GM19395 (cell line): Measurements from ENCODE around the gene LHB.

Source experiments
- ATAC-seq: cut with Tn5 transposase; IDR thresholded peaks from one replicate; pipeline ENCODE4 v1.9.1; 2021; ENCODE audit warnings: mild to moderate bottlenecking, moderate library complexity; ENCODE audit not compliant: unreplicated experiment

The LHB gene

DNA sequence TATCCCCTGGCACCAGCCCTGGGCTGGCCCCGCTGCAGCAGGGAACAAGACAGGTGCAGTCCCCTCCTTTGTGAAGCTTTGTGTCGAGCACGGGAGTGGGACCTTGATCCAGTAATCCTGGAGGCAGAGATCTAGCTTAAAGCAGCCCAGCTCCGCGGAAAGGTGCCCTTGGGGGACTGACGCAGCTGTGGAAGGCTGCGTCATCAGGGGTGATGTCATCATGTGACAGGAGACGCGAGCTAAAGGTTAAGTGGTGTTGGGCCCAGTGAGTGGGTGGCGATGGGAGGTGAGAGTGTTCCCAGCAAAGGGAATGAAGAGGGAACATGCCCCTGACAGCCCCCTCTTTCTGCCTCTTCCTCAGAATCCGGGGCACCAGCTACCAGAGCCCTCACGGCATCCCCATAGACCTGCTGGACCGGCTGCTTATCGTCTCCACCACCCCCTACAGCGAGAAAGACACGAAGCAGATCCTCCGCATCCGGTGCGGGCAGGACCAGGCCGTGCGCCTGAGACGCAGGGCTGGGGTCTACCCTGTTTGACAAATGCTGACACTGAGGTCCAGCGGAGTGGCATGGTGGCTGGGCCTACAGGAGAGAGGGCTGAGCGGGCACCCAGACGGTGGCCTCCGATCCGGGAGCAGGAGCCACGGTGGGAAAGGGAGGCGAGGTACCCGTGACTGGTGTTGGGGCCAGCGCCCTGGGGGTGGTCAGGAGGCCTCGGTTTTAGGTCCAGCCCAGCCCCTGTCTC, 2.6 kb downstream of the LHB start:
- no peak for ATAC-seq

- no peak for ATAC-seq
Observed at GRCh38 chr19:49011194-49011593, 5.7 kb downstream of the LHB start.

- no peak for ATAC-seq
Observed at GRCh38 chr19:49010453-49010852, 6.4 kb downstream of the LHB start.

- no peak for ATAC-seq
Observed at GRCh38 chr19:49009828-49010227, 7.1 kb downstream of the LHB start.

DNA sequence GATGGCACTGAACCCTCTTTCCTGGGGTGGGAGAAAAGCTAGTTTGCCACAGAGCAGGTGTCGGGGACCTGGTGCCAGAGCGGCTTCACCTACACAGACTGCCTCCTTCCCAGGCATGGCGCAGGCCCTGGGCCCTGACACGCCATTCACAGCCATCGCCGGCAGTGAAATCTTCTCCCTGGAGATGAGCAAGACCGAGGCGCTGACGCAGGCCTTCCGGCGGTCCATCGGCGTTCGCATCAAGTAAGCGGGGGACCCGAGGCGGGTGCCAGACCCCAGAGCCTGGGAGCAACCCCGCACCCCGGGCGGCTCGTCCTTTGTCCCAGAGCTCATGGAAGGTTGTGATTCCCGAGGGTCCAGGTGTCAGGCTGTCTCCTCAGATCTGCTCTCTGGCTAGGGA, 10.0 kb downstream of the LHB start:
- no peak for ATAC-seq

GRCh38 chr19:49004964-49005614, 11.8 kb downstream of the LHB start:
- ATAC-seq: no peak

DNA sequence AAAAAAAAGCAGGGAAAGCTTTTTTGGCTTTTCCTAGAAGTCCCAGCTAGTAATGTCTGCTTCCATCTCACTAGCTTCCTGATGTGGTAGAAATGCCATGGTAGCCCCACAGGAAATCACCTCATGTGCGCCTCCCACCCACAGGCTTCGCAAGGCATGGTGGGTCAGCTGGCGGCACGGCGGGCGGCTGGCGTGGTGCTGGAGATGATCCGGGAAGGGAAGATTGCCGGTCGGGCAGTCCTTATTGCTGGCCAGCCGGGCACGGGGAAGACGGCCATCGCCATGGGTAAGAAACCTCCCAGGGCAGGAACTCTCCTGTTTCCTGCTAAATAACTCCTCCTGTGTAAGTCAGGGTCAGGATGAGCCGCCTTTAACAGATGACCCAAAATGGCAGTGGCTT, 12.8 kb downstream of the LHB start:
- no peak for ATAC-seq

DNA sequence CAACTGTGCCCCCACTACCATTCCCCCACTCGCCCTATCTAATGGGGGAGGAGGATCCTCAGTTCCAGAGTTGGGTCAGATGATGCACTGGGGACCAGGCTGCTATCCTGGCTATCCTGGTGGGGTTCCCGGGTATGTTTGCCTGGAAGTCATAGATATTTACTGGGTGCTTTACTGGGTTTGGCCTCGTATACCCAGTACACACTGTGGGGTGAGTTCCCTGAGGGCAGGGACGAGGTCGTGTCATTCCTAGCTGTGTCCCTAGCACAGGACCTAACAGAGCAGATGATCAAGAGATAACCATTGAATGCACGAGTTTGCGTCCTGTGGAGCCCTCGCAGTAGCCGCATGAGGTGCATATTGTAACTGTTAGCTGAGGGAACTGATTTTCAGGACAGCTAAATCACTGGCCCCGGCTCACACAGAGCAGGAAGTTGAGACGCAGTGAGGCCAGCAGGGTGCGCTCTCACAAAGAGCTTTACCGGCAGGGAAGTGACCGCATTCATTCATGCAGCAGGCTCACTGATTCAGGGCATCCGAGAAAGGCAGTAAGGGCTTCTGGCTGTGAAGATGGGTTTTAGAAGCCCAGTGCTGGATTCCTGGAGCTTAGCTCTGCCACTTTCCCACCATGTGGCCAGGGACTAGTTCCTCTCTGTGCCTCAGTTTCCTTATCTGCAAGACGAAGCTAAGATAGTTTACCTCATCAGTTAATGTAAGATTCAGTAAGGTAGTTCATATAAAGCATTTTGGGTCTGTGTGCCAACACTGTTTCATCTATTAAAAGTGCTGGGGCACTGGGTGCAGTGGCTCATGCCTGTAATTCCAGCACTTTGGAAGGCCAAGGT, 17.2 kb downstream of the LHB start:
- ATAC-seq: no peak

- ATAC-seq: no peak
Observed at GRCh38 chr19:48997972-48998371, 18.9 kb downstream of the LHB start.

- ATAC-seq: no peak
Observed at GRCh38 chr19:48994035-48994386, 22.9 kb downstream of the LHB start.

DNA sequence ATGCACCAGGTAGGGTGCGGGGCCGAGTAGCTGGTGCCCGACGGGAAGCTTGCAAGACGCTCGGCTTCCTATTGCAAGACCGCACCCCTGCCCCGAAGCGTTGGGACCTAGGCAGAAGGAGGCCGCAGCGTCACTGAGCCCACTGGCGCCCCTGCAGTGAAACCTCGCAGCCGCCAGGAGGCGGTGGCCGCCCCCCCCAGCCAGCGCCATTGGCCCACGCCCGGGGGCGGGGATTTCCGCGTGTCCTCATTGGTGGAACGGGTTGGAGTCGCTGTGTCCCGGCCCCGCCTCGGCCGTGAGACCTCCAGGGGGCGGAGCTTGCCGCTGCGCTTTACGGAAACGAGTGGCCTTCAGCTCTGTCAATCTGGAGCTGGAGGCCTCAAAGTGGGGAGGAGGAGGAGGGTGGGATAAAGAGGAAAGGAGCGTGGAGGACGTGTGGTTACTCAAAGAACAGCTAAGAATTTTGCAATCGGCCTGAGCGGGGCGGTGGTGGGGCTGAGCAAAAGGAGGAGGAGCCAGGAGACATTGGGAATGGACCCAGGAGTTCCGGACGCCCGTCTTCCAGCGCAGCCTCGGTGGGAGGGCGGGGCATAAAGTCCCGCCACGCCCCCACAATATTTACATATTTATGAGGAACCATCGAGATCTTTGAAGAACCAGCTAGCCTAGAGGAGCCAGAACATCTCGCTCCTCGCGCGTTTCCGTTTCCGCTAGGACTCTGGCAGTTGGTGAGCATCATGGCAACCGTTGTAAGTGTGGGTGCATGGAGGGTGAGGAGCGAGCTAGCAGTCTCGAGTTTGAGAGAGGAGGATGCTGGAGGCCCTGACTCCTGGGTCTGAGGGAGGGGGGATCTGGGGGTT, 23.5 kb downstream of the LHB start, which contains the start of the genes GYS1 and RUVBL2:
TSS of gene GYS1 (minus strand) at position 135 of the 860 bp plus-strand sequence. CDS start 197 bp downstream, outside the sequence.
TSS of gene RUVBL2 (plus strand) at position 713 of the 860 bp plus-strand sequence. CDS start at position 738, 25 bp downstream.
- ATAC-seq: peak; percentile 87

DNA sequence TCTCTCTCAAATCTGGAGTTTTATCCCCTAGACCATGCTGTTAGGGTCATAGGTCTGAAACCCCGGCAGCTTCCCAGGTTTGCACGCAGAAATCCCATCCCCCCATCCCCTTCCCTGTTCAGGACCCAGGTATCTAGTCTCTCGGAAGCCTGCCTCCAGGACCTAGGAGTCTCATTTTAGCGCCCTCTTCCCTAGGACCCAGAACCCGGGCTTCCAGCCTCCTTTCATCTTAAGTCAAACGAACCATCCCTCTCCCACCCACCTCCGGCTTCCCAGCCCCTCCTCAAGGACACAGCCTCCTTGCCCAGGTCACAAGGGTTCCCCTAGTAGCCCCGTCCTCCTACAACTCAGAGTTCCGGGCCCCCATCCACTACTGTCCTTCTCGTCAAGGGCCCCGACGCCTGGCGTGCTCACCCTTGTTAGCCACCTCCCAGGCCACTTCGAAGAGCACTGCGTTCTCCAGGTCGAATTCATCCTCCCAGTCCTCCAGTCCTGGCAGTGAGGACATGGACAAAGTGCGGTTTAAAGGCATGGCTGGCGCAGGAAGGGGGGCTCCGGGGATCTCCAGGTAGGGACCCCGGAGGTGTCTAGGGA, 24.2 kb downstream of the LHB start:
- ATAC-seq: peak; percentile 13

DNA sequence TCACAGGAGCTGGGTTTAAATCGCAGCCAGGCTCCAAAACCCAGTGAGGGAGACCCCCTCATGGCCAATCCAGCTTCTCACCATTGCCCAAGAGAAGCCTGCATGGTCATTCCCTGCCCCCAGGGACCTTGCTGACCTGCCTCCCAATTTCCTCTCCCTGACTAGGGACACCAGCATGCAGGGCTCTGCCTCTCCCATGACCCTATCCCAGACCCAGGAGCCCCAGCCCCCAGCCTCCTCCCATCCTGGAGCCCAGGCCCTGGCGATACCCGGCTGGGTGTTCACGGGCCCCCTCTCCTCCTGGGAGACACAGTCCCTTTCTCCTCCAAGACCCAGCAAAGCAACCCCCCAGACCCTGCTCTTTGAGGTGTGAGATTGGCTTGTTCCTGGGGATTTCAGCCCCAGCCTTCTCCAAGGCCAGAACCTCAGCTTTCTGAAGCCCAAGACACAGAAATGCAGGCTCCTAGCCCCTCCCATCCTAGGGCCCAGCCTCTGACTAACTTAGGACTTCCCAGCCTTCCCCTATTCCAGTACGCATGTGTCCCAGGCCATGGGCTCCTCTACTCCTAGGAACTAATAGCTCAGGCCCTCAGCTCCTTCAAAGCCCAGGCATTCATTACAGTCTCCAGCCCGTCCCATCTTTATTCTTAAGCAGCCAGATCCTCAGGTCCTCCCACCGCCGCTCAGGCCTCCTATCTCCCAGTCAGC, 24.9 kb downstream of the LHB start:
- no peak for ATAC-seq

DNA sequence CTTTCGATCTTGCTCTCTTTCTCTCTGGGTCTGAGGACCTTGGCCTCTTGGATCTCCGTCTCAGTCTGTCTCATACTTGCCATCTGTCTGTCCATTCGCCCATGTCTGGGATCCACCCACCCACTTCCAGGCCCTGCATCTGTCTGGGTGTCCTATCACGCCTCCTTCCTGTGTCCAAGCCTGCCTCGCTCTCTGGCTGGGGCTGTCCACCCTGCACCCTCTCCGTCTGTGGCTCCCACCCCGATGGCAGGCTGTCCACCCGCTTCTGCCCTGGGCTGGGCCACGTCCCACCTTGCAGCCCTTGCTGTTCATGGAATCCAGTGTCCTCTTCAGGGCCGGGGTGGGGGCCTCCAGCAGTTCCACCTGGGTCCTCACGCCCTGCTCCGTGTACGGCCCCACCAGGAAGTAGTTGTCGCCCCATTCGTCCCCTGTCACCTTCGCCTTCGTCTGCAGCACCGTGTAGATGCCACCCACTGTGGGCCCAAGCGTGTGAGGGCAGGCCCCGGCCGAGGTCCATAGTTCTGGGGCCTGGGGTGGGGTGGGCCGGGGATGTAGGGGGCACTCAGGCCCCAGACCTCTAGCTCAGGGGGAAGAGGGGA, 25.8 kb downstream of the LHB start:
- ATAC-seq: no peak

DNA sequence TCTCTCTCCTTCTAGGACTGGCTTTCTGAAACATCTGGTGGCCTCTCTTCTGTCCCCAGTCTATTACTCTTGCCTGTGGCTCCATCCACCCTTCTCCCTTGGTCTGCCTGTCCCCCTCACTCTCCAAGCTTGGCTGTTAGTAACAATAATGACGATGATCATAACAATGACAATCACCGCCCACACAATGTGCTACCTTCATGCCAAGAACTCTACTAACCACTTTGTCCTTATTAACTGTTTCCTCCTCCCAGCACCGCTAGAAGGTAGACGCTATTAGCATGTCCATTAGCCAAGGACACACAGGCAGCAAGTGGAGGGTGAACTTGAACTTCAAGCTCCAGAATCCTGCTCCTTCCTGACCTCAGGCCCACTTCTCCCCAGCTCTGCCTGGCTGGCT, 26.5 kb downstream of the LHB start:
- ATAC-seq: no peak

GRCh38 chr19:48989701-48990291, 27.1 kb downstream of the LHB start:
- ATAC-seq: no peak

- no peak for ATAC-seq
Observed at GRCh38 chr19:48988860-48989259, 28.0 kb downstream of the LHB start.

DNA sequence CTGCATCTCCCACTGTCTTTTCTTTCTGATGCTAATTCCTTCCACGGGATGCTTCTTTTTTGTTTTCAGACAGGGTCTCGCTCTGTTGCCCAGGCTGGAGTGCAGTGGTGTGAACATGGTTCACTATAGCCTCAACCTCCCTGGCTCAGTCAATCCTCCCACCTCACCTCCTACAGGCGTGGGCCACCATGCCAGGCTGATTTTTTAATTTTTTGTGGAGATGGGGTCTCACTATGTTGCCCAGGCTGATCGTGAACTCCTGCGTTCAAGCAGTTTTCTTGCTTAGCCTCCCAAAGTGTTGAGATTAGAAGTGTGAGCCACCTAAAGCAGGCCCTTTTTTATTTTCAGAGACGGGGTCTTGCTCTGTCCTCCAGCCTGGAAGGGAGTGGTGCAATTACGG, 28.6 kb downstream of the LHB start:
- ATAC-seq: no peak

DNA sequence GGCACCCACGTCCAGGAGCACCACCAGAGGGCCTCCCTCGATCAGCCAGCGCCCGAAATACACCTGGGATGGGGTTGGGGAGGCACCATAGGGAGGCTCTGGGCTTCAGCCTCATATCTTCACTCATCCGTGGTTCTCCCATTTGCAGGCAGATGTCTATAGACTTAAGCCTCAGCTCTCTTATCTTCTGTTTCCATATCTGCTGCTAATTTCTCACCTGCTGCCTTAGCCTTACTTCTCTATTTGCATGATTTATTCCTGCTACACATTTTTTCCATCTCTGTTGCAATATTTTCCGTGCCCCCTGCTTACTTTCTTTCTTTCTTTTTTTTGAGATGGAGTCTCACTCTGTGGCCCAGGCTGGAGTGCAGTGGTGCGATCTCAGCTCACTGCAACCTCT, 29.6 kb downstream of the LHB start:
- no peak for ATAC-seq
